ENCODE measurements around the gene VEGFC.

GRCh38 chr4:176790398-176790797 is 2.3 kb downstream of the VEGFC start:
- no peak for TF ChIP-seq NRF1 (IDR thresholded peaks at IDR 0.05; ENCODE audit: low read depth, low read length)
- TF ChIP-seq, protein P1, sequence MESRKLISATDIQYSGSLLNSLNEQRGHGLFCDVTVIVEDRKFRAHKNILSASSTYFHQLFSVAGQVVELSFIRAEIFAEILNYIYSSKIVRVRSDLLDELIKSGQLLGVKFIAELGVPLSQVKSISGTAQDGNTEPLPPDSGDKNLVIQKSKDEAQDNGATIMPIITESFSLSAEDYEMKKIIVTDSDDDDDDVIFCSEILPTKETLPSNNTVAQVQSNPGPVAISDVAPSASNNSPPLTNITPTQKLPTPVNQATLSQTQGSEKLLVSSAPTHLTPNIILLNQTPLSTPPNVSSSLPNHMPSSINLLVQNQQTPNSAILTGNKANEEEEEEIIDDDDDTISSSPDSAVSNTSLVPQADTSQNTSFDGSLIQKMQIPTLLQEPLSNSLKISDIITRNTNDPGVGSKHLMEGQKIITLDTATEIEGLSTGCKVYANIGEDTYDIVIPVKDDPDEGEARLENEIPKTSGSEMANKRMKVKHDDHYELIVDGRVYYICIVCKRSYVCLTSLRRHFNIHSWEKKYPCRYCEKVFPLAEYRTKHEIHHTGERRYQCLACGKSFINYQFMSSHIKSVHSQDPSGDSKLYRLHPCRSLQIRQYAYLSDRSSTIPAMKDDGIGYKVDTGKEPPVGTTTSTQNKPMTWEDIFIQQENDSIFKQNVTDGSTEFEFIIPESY (IDR thresholded peaks at IDR 0.05; ENCODE audit: borderline replicate concordance, low read depth): no peak
- TF ChIP-seq RAD21 (IDR thresholded peaks at IDR 0.05; ENCODE audit: low read length): no peak
- no peak for TF ChIP-seq GABPA (IDR thresholded peaks at IDR 0.05; ENCODE audit: low read depth)
- TF ChIP-seq CTCF (IDR thresholded peaks at IDR 0.05): no peak

All from SK-N-SH (cell line).